Cardiac muscle cell (in vitro differentiated cells and primary cell): ENCODE measurements around the gene CSK. TPM values are rescaled to one million over a fixed set of nuclear protein-coding genes. Genes with fewer than 3 reads are reported as not detected.
A peak's percentile ranks its signal among the peaks of the same experiment; 100 is the strongest.

Experiments
- DNase-seq, 2 donors: peaks; one replicate each; pipeline versions ENCODE4 v3.0.0 to v3.0.0-alpha.2; 2010 to 2017; ENCODE audit warnings: low read depth in 1 of 2, low spot score in 1 of 2
- H3K27ac ChIP-seq: fragments of 200-600 bp; sonication (generic); 2 replicates; pipeline ENCODE4 v1.5.1; 2016
- H3K27me3 ChIP-seq: fragments of 200-600 bp; sonication (generic); 2 replicates; pipeline ENCODE4 v1.6.0; 2016; ENCODE audit warnings: control low read depth
- H3K36me3 ChIP-seq: fragments of 200-600 bp; sonication (generic); 2 replicates; pipeline ENCODE4 v1.5.1; 2016; ENCODE audit warnings: control low read depth
- H3K4me1 ChIP-seq: fragments of 200-600 bp; sonication (generic); 2 replicates; pipeline ENCODE4 v1.8.1; 2017; ENCODE audit warnings: low read depth, mild to moderate bottlenecking, mixed run types
- H3K4me3 ChIP-seq: fragments of 200-600 bp; sonication (generic); 2 replicates; pipeline ENCODE4 v1.5.1; 2016; ENCODE audit warnings: mild to moderate bottlenecking
- H3K9me3 ChIP-seq: fragments of 200-600 bp; sonication (generic); 2 replicates; pipeline ENCODE4 v1.5.1; 2017; ENCODE audit warnings: low read depth, mild to moderate bottlenecking, control low read depth
- CTCF ChIP-seq: IDR thresholded peaks from 2 replicates; pipeline ENCODE4 v1.5.1; 2012; ENCODE audit warnings: low read depth, mild to moderate bottlenecking, low read length
- polyA plus RNA-seq: library from polyadenylated mRNA; unstranded; fragments of >200 nt; fragmentation: Nextera tagmentation; extraction: Ambion mirVana; gene quantifications from 2 replicates; pipeline ENCODE4 v1.2.1, GENCODE V29; 2016
- total RNA-seq: library from RNA; depleted of rRNA; stranded (reverse); fragments of >200 nt; gene quantifications from 2 replicates; pipeline ENCODE4 v1.2.3, GENCODE V29; 2016

Gene CSK
- total and polyA plus RNA-seq, 2 experiments from 2014 or later: 26.2 to 43.1 TPM

- Histone ChIP-seq H3K27ac (no peak overlapping the region), H3K4me1 (no peaks in the 10 kb centered on the region), H3K9me3 (no peaks in the 10 kb centered on the region), H3K4me3 (no peak overlapping the region), H3K27me3 (no peaks in the 10 kb centered on the region), H3K36me3 (no peaks in the 10 kb centered on the region)
- TF ChIP-seq CTCF: peak; percentile 11
- DNase-seq: peak in 1 of 2 donors; percentile 42
Observed at GRCh38 chr15:74817370-74817737, 35.5 kb downstream of the CSK start.

- Histone ChIP-seq H3K27ac (no peak overlapping the region), H3K4me1 (no peaks in the 10 kb centered on the region), H3K9me3 (no peaks in the 10 kb centered on the region), H3K27me3 (peaks cover 14% of the 10 kb centered on the region), H3K36me3 (no peaks in the 10 kb centered on the region), H3K4me3 (no peak overlapping the region)
- no peak for TF ChIP-seq CTCF
- DNase-seq: no peak
Observed at GRCh38 chr15:74820056-74820455, 38.2 kb downstream of the CSK start.

- peaks cover 23% of the 10 kb centered on the region for H3K27me3 ChIP-seq
- DNase-seq: peak in 1 of 2 donors; percentile 28
- no peak overlapping the region for H3K27ac ChIP-seq
- no peak overlapping the region for H3K4me3 ChIP-seq
- H3K36me3 ChIP-seq: no peaks in the 10 kb centered on the region
- TF ChIP-seq CTCF: no peak
- H3K4me1 ChIP-seq: no peaks in the 10 kb centered on the region
- H3K9me3 ChIP-seq: no peaks in the 10 kb centered on the region
Observed at GRCh38 chr15:74821091-74821789, 39.4 kb downstream of the CSK start.

GRCh38 chr15:74821790-74822158 is 39.9 kb downstream of the CSK start:
- H3K4me1 ChIP-seq: no peaks in the 10 kb centered on the region
- no peak overlapping the region for H3K27ac ChIP-seq
- H3K4me3 ChIP-seq: no peak overlapping the region
- no peaks in the 10 kb centered on the region for H3K36me3 ChIP-seq
- peaks cover 27% of the 10 kb centered on the region for H3K27me3 ChIP-seq
- no peak for TF ChIP-seq CTCF
- no peak for DNase-seq
- no peaks in the 10 kb centered on the region for H3K9me3 ChIP-seq

- no peak for DNase-seq
- Histone ChIP-seq H3K36me3 (no peaks in the 10 kb centered on the region), H3K4me3 (no peak overlapping the region), H3K9me3 (no peaks in the 10 kb centered on the region), H3K27ac (no peak overlapping the region), H3K4me1 (no peaks in the 10 kb centered on the region), H3K27me3 (peaks cover 32% of the 10 kb centered on the region)
- no peak for TF ChIP-seq CTCF
Observed at GRCh38 chr15:74822233-74822632, 40.4 kb downstream of the CSK start.
